Measurements from ENCODE around the gene MTHFD1L.
A peak's percentile ranks its signal among the peaks of the same experiment; 100 is the strongest.

Gene MTHFD1L

DNA sequence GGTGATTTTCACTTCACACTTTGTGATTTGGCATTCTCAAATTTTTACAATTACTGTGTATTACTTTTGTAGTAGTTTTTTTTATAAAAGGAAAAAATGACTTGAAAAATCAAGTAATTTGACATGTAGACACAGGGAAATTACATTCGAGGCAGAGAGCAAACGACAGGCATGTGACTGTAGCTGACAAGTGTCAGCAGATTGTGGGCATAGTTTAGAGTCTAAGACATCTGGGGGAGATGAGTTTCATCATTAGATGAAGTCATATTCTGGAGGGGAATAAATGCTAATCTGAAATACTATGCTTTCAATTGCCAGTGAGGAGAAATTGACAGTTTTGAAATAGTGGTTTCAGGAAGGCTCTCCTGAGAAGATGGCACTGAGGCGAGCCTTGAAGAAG lies 126.0 kb downstream of the MTHFD1L start:
- no peak for DNase-seq (ENCODE audit: low read depth in 3 of 3)

DNA sequence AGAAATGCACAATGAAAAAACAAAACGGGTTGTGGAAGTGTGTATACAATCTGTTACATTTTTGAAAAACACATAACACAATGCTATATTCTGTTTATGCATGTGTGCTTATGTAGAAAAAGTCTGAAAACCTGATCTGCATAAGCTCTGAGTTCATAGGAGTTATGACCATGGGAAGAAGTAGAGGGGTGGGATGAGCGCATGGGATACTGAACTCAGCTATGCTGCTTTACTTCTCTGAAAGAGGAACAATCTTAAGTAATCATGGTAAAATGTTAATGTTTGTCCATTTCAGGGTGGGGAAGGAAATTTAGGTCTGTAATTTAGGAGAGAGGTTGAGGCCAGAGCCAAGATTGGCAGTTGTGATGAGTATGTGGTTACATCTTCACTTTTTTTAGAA lies 126.8 kb downstream of the MTHFD1L start:
- no peak for DNase-seq (ENCODE audit: low read depth in 3 of 3)

DNA sequence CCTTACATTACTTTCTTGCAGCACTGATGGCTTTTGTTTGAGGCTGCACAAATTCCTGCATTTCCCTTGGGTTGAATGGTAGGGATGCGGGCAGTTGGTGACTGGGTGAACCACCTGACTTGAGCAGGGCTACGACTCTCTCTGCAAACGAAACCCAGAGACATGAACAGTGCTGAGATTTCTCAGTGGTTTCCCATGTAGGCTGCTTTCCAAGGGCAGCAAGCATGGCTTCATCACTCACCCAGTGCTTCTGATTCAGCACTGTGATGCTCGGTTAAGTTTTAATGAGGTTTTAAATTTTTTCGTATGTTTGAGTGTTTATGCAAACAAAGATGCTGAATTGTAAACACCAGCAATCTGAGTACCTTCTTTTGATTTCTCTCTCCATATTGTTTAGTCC lies 127.2 kb downstream of the MTHFD1L start:
- no peak for DNase-seq (ENCODE audit: low read depth in 3 of 3)

DNA sequence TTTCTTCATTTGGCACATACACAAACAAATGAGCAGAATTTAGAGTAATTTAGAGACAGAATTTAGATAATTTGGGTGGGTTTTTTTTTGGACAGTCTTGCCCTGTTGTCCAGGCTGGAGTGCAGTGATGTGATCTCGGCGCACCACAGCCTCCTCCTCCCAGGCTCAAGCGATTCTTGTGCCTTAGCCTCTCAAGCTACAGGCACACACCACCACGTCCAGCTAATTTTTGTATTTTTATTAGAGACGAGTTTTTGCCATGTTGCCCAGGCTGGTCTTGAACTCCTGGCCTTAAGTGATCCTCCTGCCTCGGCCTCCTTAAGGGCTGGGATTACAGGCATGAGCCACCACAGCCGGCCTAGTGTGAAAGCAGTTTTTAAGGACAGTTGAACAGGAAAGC lies 127.8 kb downstream of the MTHFD1L start:
- no peak for DNase-seq (ENCODE audit: low read depth in 3 of 3)

DNA sequence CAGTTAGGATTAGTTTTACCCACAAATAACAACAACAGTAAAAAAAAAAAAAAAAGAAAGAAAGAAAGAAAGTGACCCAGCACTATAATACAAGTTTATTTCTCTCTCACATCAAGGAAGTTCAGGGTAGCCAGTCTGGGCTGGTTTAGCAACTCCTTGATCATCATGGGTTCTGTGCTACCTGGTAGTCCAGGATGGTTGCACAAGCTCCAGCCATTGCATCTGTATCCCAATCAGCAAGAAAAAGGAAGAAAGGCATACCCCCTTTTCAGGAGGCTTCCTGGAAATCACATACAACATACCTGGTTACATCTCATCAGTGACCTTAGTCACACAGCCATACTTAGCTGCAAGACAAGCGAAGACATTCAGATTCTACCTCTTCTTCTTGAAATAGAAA lies 128.5 kb downstream of the MTHFD1L start:
- DNase-seq (ENCODE audit: low read depth in 3 of 3) = no peak

DNA sequence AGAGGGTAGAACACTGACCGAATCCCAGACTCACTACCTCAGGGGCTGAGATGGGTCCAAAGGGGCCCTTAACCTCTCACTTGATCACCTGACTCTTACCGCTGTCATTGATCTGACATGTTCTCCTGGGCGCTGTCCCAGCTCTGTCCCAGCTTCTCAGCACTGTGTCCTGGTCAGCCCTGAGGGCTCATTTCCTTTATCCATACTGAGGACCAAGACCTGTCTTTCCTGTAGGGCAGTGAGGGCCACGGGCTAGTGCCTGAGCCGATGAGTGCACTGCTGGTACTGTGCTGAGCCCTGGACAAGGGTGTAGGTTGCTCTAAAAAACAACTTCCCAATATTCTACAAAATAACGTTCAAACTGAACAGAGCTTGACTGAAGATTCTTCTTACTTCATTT lies 131.5 kb downstream of the MTHFD1L start:
- no peak for DNase-seq (ENCODE audit: low read depth in 3 of 3)

DNA sequence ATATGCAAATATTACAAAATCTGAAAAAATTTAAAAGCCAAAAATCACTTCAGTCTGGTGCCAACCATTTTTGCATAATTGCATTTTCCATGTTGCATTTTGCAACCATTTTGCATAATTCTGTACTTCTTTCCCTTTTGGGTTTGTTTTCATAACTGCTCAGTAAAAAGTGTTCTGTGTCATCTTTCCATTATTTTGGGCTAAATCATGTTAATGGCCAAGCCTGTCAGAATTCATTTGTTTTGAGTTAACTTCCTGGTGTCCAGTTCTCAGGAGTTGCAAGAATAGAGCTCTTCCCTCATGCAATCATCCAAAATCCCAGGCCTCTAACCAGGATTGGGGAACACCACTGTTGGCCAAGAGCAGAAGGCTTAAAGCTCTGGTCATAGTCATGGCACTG lies 133.6 kb downstream of the MTHFD1L start:
- no peak for DNase-seq (ENCODE audit: low read depth in 3 of 3)

DNA sequence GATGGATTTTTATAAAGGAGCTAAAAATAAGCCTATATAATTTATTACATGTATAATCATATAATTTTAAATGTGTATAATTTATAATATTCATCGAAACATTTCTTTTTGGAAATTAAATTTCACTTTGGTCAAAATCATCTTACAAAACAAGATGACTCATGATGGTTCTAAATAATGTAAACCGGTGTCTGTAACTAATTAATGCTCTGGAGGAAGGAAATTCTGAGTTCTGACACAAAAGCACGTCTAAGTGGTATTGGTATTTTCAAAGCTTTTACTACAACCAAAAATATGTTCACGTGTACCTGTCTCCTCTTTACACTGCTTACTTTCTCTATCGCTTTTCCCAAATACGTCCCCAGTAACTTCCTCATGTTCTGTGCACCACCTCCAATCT lies 134.1 kb downstream of the MTHFD1L start:
- no peak for DNase-seq (ENCODE audit: low read depth in 3 of 3)

DNA sequence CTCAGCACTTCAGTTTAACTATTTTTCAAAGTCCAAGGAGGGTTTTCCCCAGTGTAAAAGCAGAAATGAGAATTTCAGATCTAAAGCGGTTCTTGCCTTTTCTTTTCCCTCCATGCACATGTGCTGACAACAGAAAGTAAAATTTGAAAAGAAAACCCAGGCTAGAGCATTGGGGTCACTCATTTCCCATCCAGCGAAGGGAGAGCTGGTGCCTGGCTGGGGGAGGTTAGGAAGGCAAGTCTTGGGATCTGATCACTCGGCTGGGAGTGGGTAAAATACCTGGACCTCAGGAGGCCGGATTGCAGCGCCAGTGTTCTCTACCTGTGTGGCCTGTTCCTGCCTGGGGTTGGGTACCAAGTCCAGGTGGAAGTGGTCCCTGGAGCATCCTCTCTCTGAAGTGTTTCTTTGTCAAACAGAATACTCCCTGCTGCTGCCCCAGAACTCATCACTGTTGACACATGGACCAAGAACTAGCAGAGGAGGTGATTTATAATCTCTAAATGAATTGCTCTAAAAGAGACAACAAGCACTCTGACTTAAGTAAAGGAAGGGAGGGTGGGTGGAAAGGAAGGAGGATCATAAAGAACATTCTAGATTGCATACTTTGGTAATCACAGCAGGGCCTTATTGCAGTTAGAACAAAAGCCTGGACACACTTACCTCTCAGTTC lies 136.0 kb downstream of the MTHFD1L start:
- no peak for DNase-seq (ENCODE audit: low read depth in 3 of 3)

DNA sequence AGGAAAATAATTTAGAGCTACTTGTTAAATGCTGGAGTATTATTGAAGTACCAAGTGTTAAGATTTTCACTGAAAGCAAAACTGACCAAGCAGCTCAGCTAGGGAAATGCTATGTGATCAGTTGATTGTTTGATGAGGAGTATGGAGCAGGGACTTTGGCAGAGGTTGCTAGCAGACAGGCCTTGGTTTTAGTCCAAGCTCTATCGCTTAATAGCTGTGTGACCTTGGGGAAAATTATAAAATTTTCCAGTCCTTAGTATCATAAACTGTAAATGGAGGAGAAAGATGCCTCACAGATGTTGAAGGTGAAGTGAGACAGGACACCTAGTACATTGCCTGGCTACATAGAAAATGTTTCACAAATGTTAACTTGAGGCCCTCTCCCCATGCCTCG lies 136.6 kb downstream of the MTHFD1L start:
- DNase-seq (ENCODE audit: low read depth in 3 of 3) = no peak

DNA sequence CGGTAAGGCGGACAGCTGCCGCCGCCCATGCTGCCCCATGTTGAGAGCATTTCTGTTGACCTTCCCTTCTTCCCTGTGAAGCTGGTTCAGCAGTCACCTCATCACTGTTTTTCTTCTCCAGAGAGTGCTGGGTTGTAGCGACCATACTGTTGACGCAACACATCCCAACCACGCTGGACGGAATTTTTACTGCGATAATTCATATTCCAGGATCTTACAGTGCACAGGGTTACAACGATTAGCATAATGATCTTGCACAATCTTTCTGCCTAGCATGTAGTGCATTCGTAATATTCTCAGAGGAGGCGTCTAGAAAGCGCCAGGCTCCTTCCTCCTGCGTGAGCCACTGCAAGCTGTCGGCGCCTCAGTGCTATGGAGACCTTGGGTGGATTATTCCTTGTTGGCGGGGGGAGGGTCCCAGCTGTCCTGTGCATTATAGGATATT lies 137.0 kb downstream of the MTHFD1L start:
- no peak for DNase-seq (ENCODE audit: low read depth in 3 of 3)

DNA sequence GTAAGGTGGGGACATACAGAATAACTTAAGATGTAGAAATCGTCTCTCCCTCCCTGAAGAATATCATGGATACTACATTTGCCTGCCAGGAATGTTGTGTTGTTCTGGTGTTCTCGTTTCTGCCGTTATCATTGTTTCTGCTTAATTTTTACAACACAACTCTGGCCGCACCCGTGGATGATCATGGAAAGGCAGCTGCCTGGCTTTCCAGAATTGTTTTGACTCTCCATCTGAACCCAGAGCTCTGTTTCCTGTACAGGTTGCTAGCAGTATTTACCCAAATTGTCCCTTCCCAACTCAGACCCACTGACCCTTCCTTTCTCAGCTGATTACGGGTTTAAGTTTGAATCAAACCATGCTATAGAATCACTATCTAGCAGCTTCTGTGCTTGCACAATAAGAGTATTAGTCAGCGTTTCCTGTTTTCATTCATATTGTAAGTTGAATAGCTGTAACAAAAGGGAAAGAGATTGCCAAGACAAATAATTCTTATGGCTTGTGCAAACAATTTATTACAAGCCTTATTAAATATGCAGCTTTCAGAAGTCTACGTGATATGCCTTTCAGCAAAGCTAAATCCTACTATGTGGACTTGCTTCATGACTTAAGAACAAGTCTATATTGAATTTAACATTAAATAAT lies 139.0 kb downstream of the MTHFD1L start:
- no peak for DNase-seq (ENCODE audit: low read depth in 3 of 3)

DNA sequence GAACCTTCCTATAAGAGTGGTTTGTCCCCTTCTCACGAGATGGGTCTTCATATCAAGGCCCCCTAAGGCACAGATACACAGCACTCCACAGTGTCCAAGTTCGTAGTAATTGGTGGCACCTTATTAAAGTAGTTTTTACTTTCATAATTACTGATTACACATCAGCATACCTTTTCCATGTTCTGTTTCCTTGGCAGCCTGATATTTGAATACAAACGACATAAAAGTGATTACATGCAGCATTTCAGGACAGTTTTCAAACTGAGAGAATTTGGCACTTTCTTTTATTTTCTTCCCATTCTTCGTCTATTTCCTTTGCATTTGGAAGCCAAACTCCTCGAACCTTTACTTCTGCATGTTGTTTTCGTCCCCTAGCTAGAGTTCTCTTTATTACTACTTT lies 139.7 kb downstream of the MTHFD1L start:
- DNase-seq (ENCODE audit: low read depth in 3 of 3) = no peak

DNA sequence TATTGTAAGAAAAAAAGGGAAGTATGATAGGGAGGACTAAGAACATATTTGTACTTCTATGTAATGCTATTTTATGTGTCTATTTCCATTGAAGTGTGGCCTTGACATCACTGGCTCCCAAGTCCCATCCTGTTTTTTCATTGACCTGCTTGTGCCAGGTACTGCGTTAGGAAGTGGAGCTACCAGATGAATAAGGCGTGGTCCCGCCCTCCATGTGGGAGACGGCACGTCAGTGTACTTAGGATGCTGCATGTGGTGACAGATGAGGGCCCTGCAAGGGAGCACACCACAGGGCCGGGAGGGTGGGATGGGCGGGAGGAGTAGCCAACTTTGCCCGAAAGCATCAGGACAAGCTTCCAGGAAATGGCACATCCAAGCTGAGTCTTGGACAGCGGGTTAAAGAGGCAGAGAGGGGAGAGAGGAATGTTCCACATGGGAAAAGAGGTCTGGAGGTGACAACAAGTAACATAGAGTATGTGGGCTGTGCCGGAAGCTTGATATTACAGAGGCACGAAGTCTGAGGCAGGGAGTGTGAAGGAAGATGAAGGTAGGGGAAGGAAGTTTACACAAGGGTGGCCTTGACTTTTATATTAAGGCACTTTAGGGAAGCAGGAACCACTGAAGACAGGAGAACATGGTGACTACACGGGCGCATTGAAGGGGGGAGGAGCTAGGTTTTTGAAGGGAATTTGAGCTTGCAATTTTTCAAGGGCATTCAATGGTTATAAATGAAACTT lies 140.6 kb downstream of the MTHFD1L start:
- no peak for DNase-seq (ENCODE audit: low read depth in 3 of 3)

DNA sequence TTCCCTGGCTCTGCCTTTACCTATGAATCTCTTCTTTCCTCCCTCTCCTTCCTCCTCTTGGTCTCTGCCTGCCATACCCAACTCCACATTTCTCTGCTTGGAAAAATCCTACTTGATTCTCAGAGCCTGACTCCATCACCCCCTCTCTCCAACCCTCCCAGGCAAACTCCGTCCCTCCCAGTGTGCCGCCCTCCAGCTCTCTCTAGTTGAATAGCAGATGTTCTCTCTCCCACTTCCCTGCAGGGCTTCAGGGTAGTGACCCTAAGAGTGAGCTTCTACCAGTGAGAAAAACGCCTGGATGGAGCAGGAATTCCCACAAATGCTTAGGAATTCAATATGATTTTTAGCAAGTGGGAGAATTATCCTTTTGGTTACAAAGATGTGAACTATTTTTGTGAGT lies 141.6 kb downstream of the MTHFD1L start:
- no peak for DNase-seq (ENCODE audit: low read depth in 3 of 3)

DNA sequence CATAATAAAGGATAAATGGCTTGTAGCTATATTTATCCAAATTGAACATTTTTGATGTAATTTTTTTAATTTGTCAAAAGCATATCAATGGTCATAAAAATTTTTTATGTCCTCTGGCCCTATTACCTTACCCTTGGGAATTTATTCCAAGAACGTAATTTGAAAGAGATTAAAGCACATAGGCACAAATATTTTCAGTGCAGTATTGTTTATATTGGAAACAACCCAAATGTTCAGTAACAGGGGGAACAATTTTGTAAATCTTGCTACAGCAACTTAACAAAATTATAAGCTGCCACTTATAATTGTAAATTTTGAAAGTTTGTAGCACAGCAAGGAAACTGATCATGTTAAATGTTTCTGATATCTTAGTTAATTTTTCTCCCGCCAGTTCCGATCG lies 142.4 kb downstream of the MTHFD1L start:
- no peak for DNase-seq (ENCODE audit: low read depth in 3 of 3)

DNA sequence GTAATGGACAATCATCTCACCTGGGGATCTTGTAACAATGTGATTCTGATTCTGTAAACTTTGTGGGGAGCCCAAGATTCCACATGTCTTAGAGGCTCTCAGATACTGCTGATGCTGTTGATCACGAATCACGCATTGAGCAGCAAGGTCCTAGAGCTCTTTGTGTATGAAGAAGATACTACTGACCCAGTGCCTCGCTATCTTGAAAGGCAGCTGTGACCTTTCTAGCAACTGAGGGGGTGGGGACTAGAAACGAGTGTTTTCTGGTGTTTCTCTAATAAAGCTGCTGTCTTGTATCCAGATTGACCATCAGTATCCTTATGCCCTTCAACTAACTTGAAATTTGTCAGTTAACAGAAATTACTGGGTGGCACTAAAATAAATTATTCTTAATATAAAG lies 142.9 kb downstream of the MTHFD1L start:
- no peak for DNase-seq (ENCODE audit: low read depth in 3 of 3)

DNA sequence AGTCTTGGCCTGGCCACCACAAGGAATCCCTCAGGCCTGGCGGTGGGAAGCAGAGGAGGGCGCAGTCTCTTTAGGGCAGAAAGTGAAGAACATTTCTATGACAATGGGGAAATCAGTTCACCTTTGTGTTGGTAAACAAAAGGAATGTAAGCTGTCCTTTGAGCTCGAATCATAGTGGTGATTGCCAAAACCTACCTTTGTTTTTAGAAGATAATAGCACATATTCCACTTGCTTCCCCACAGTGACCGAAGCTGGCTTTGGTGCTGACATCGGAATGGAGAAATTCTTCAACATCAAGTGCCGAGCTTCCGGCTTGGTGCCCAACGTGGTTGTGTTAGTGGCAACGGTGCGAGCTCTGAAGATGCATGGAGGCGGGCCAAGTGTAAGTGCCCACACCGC lies 144.1 kb downstream of the MTHFD1L start:
- DNase-seq (ENCODE audit: low read depth in 3 of 3) = no peak

DNA sequence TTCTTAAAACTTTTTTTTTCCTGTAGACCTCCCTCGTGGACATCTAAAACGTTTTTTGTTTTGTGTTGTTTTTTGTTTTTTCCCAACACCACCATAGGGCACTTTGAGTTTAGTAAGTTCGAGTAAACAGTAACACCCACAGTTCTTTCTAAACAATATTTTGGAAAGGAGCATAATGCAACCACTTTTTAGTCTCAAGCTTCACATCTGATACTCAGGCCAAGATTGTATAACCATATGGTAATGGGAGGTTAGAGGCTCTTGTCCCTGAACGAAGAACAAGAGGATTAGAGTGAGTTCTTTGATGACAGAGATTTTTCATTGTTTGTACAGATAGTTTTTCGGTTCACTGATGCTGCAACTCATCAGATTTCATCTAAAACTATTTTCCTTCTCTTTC lies 144.6 kb downstream of the MTHFD1L start:
- DNase-seq (ENCODE audit: low read depth in 3 of 3) = no peak

DNA sequence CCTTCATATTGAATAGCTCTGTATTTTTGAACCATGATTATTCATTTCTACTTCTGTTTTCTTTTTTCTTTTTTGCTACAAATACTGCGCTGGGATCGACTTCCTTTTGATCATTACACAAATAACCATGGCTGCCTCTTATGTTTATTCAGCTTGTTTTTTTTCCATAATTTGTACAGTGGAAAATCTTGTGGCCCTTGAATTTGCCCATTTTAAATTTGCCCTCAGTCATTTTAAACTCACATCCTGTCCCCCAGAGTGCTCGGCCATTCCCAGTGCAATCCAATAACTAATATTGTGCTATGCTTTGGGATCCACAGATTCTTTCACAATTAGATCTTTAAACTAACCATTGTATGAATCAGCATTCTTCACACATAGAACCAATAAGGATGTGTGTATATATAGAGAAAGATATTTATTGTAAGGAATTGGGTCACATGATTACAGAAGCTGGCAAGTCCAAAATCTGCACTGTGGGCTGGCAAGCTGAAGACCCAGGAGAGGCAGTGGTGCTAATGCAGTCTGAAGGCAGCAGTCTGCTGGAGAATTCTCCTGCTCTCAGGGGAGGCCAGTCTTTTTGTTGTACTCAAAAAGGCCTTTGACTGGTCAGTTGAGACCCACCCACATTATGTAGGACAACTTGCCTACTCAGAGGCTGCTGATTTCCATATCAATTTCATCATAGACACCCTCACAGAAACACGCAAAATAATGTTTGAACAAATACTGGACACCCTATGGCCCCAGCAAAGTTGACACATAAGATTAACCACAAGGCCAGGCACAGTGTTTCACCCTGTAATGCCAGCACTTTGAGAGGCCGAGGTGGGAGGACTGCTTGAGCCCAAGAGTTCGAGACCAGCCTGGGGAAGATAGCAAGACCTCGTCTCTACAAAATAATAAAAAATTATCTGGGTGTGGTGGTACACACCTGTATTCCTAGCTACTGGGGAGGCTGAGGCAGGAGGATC lies 147.1 kb downstream of the MTHFD1L start:
- no peak for DNase-seq (ENCODE audit: low read depth in 3 of 3)

DNA sequence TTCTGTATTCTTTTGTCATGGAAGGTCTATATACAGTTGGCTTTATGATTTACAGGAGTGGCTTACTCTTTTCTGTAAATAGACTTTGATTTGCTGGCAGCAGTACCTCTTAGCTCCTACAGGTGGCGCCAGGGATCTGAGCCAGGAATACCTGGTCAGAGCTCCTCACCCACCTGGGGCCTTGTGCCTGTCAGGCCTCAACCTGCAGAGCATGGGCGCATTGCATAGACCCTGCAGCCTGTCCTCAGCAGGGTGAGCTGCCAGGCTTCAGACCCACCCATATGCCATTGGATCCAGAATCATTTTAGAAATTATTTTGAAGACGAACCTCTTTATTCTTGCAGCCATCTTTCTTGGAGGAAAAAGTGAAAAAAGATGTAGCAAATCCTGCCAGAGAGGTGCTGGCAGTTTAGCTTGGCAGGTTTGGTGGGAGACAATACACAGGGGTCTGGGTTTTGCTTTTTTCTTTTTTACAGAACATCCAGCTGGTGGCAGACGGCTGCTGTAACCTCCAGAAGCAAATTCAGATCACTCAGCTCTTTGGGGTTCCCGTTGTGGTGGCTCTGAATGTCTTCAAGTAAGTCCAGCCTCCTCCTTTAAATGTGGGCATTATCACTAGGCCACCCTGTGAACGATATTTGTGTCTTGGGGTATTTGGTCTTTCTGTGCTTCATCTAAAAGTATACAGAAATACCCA lies 149.1 kb downstream of the MTHFD1L start:
- DNase-seq (ENCODE audit: low read depth in 3 of 3) = peak; percentile 6 to 40 (median 22)
